Measurements from ENCODE around the gene CYBA. TPM values are rescaled to one million over a fixed set of nuclear protein-coding genes. Genes with fewer than 3 reads are reported as not detected.
A peak's percentile ranks its signal among the peaks of the same experiment; 100 is the strongest.

CYBA gene
- total RNA-seq, 1 donor from 2014 or later, result 140 TPM

- H3K36me3 Mint-ChIP-seq (ENCODE audit: low read depth, unreplicated experiment), result peaks cover 22% of the 10 kb centered on the region
- no peak for TF ChIP-seq CTCF (IDR thresholded peaks at IDR 0.05; ENCODE audit: unreplicated experiment)
- H3K4me3 Mint-ChIP-seq (ENCODE audit: unreplicated experiment), result peak overlapping the region; percentile 67
- no peaks in the 10 kb centered on the region for H3K9me3 Mint-ChIP-seq (ENCODE audit: unreplicated experiment)
- peaks cover 15% of the 10 kb centered on the region for H3K27me3 Mint-ChIP-seq (ENCODE audit: unreplicated experiment)
- no peak for DNase-seq (ENCODE audit: low spot score)
- peak overlapping the region; percentile 72 for H3K27ac Mint-ChIP-seq (ENCODE audit: unreplicated experiment)
- H3K4me1 Mint-ChIP-seq (ENCODE audit: unreplicated experiment), result peaks cover 18% of the 10 kb centered on the region
These were observed 31.7 kb downstream of the CYBA start for GRCh38 chr16:88618956-88619667.

GRCh38 chr16:88618182-88618955 is 32.5 kb downstream of the CYBA start:
- peaks cover 15% of the 10 kb centered on the region for H3K27me3 Mint-ChIP-seq (ENCODE audit: unreplicated experiment)
- peaks cover 18% of the 10 kb centered on the region for H3K4me1 Mint-ChIP-seq (ENCODE audit: unreplicated experiment)
- TF ChIP-seq CTCF (IDR thresholded peaks at IDR 0.05; ENCODE audit: unreplicated experiment), result no peak
- H3K36me3 Mint-ChIP-seq (ENCODE audit: low read depth, unreplicated experiment), result peaks cover 21% of the 10 kb centered on the region
- no peak overlapping the region for H3K4me3 Mint-ChIP-seq (ENCODE audit: unreplicated experiment)
- no peaks in the 10 kb centered on the region for H3K9me3 Mint-ChIP-seq (ENCODE audit: unreplicated experiment)
- H3K27ac Mint-ChIP-seq (ENCODE audit: unreplicated experiment), result no peak overlapping the region
- no peak for DNase-seq (ENCODE audit: low spot score)

GRCh38 chr16:88617268-88618031 is 33.4 kb downstream of the CYBA start:
- H3K27ac Mint-ChIP-seq (ENCODE audit: unreplicated experiment), result no peak overlapping the region

GRCh38 chr16:88616736-88617135 is 34.1 kb downstream of the CYBA start:
- no peak for DNase-seq (ENCODE audit: low spot score)
- Mint-ChIP-seq H3K4me1 (ENCODE audit: unreplicated experiment) (peaks cover 21% of the 10 kb centered on the region), H3K9me3 (ENCODE audit: unreplicated experiment) (no peaks in the 10 kb centered on the region), H3K4me3 (ENCODE audit: unreplicated experiment) (no peak overlapping the region), H3K36me3 (ENCODE audit: low read depth, unreplicated experiment) (peaks cover 23% of the 10 kb centered on the region), H3K27ac (ENCODE audit: unreplicated experiment) (no peak overlapping the region), H3K27me3 (ENCODE audit: unreplicated experiment) (peaks cover 15% of the 10 kb centered on the region)
- no peak for TF ChIP-seq CTCF (IDR thresholded peaks at IDR 0.05; ENCODE audit: unreplicated experiment)

More at GRCh38 chr16:88617268-88618031, 33.4 kb downstream of the CYBA start:
- no peak overlapping the region for H3K4me3 Mint-ChIP-seq (ENCODE audit: unreplicated experiment)
- H3K4me1 Mint-ChIP-seq (ENCODE audit: unreplicated experiment), result peaks cover 21% of the 10 kb centered on the region
- TF ChIP-seq CTCF (IDR thresholded peaks at IDR 0.05; ENCODE audit: unreplicated experiment), result no peak
- no peaks in the 10 kb centered on the region for H3K9me3 Mint-ChIP-seq (ENCODE audit: unreplicated experiment)
- DNase-seq (ENCODE audit: low spot score), result no peak
- H3K27me3 Mint-ChIP-seq (ENCODE audit: unreplicated experiment), result peaks cover 15% of the 10 kb centered on the region
- H3K36me3 Mint-ChIP-seq (ENCODE audit: low read depth, unreplicated experiment), result peaks cover 23% of the 10 kb centered on the region

Data from endothelial cell (in vitro differentiated cells).